Measurements from ENCODE around the gene KRTAP5-10. TPM values are rescaled to one million over a fixed set of nuclear protein-coding genes. Genes with fewer than 3 reads are reported as not detected.
"Not testable (repeated sequence)": the region's sequence is repeated elsewhere in the genome, so short reads cannot be mapped to it uniquely, and the experiment has no call there.

KRTAP5-10 gene
- total RNA-seq, 1 donor from 2014 or later: under 0.01 TPM

DNA sequence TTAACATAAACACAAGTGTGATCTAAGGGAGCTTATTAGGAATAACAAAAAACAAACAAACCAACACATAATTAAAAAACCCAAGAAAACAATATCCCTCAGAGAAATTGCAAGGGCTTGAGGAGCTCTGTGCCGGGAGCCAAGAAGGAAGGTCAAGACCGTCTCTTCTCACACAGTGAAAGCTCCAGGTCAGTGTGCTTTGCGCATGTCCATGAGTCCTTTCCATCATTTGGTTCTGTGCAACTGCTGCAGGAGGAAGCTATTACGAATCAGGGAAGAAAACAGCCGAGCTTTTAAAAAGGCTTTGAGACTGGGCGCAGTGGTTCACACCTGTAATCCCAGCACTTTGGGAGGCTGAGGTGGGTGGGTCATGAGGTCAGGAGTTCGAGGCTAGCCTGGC is 23.0 kb upstream of the KRTAP5-10 start:
- no peak for DNase-seq (ENCODE audit: low read depth in 2 of 2)

DNA sequence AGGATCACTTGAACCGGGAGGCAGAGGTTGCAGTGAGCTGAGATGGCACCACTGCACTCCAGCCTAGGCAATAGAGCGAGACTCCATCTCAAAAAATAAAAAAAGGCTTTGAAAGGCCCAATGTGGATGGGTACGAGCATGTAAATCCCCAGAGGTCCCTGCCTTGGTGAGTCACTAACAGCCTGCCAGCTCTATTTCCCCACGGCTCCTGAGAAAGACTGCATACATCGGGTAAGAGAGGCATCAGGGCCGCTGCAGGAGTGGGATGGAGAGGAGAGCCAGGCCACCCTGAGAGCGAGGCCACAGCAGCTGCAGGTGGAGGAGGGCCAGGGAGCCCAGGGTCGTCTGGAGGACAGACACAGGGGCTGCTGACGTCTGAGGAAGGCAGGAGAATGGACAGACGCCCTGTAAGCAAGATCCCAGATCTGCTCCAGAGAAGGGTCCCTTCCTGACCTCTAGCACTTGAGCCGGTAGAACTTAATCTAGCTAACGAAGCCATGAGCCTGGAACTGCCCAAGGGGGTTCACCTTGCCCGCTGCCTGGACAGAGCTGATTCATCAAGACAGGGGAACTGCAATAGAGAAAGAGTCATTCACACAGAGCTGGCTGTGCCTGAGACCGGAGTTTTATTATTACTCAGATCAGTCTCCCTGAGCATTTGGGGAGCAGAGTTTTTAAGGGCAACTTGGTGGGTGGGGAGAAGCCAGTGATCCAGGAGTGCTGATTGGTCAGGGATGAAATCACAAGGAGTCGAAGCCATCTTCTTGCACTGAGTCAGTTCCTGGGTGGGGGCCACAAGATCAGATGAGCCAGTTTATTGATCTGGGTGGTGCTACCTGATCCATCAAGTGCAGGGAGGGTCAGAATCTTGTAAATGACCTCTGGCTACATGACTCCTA is 22.2 kb upstream of the KRTAP5-10 start:
- no peak for DNase-seq (ENCODE audit: low read depth in 2 of 2)

DNA sequence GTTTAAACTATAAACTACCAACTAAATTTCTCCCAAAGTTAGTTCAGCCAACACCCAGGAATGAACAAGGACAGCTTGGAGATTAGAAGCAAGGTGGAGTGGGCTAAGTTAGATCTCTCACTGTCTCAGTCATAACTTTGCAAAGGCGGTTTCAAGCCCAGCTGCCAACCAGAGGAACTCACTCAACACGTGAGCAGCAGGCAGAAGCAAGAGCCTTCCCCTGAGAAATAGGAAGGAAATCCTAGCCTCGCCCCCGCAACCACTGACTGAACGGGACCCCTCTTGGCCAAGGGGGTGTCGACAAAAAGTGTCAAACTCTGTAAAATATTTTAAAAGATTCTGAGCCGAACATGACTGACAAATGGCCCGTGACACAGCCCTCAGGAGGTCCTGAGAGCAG is 21.5 kb upstream of the KRTAP5-10 start:
- no peak for DNase-seq (ENCODE audit: low read depth in 2 of 2)

DNA sequence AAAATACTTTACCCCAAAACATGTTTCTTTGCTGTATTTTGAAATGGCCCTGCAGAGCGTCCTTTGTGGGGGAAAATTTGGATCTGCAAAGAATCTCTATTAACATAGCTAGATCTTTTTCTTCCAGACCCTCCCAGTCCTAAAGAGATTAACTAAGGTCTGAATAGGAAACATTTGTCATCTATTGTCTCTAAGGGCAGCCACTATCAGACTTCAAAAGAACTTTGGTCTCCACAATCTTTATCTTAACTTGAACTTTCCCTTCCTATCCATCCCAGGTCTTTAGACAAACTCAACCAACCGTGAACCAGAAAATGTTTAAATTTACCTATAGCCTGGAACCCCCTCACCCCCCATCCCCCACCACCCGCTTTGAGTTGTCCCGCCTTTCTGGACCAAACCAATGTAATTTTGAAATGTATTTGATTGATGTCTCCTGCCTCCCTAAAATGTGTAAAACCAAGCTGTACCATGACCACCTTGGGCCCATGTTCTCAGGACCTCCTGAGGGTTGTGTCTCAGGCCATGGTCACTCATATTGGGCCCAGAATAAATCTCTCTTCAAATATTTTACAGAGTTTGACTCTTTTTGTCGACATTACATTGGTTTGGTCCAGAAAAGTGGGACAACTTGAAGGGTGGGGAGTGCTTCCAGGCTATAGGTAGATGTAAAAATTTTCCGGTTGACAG is 20.7 kb upstream of the KRTAP5-10 start:
- DNase-seq (ENCODE audit: low read depth in 2 of 2): no peak

DNA sequence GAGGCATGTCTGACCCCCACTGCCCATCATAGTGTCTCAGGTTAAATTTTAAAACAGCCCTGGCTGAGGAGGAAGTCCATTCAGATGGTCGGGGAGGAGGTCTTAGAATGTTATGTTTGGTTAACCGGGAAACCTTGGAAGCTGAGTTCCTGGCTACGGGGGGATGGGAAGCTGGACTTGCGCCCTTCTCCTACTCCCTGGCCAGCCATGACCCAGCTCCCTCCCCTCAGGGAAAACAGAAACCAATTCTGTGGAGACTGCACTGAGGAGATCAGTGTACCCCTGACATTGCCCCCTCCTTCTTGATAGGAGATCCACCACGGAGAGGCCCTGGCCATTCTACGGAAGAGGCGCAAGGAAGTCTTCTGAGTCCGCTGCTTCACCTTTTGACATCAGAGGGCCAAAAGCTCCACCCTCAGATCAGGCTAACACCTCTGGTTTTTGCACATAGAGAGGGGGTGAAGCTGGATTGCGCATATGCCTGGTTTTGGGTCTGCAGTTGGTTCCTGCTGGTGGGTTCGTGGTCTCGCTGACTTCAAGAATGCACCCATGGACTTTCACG is 19.9 kb upstream of the KRTAP5-10 start:
- DNase-seq (ENCODE audit: low read depth in 2 of 2): no peak

DNA sequence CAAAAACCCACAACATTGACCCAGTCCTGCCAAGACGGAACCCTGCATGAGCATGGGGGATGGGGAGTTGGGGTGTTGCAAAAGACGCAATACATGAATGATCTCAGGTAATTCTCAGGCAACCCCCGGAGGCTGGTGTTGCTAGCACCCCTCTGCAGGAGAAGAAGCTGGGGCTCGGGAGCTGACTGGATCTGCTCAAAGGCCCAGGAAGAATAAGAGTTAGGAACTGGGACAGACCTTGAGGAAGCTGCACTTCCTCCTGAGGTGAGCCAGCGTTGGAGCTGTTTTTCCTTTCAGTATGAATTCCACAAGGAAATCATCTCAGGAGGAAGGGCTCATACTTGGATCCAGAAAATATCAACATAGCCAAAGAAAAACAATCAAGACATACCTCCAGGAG is 17.2 kb upstream of the KRTAP5-10 start, which contains the start of gene KRTAP5-9:
Gene KRTAP5-9 (plus strand): TSS at position 301 of the 400 bp plus-strand sequence. CDS start 238 bp downstream, outside the sequence.
- no peak for DNase-seq (ENCODE audit: low read depth in 2 of 2)

DNA sequence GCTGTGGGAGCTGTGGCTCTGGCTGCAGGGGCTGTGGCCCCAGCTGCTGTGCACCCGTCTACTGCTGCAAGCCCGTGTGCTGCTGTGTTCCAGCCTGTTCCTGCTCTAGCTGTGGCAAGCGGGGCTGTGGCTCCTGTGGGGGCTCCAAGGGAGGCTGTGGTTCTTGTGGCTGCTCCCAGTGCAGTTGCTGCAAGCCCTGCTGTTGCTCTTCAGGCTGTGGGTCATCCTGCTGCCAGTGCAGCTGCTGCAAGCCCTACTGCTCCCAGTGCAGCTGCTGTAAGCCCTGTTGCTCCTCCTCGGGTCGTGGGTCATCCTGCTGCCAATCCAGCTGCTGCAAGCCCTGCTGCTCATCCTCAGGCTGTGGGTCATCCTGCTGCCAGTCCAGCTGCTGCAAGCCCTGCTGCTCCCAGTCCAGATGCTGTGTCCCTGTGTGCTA is 16.6 kb upstream of the KRTAP5-10 start:
- DNase-seq (ENCODE audit: low read depth in 2 of 2): no peak

DNA sequence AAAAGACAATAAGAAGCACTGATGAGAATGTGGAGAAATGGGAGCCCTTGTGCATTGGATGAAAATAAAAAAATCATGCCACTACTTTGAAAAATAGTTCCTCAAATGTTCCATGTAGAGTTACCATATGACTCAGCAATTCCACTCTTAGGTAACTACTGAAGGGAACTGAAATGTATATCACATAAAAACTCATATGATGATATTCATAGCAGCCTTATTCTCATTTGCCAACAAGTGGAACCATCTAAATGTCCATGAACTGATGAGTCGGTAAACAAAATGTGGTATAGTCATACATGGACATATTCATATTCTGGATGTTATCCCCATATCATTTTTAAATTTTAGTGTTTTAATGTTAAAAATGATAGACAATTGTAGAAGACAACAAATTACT is 13.7 kb upstream of the KRTAP5-10 start:
- DNase-seq (ENCODE audit: low read depth in 2 of 2): no peak

DNA sequence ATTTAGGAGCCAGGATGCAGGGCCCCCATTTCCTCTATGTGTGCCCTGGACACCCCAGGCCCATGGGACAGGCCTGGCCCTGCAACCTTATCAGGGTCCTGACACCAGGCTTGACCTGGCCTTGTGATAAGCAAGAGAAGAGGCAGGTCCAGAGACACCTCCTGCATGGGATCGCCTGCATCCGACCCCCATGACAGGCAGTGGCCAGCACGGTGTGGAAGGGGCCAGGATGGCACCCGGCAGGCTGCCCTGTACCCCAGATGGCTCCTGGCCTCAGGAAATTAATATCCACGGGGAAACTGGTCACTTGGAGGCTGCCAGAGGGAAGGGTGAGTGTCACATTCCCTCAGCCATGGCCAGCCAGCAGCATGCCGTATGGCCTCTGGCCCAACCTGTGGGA is 10.4 kb upstream of the KRTAP5-10 start:
- no peak for DNase-seq (ENCODE audit: low read depth in 2 of 2)

DNA sequence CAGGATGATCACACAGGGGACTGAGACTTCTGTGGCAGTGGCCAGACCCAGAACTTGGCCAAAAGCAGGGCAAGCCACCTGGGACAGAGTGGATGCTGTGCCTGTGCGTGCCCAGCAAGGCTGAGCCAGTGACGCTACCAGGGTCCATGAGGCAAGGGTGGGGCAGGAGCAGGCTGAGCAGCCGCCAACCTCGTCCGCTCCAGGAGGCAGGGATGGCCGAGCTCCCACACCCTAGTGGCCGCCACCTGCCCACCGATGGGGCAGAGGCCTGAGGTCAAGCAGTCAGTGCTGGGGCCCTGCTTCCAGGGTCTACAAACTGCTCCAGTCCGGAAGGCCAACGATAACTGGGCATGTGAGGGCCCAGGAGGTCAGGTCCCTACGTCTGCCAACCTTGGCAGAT is 9.9 kb upstream of the KRTAP5-10 start:
- no peak for DNase-seq (ENCODE audit: low read depth in 2 of 2)

DNA sequence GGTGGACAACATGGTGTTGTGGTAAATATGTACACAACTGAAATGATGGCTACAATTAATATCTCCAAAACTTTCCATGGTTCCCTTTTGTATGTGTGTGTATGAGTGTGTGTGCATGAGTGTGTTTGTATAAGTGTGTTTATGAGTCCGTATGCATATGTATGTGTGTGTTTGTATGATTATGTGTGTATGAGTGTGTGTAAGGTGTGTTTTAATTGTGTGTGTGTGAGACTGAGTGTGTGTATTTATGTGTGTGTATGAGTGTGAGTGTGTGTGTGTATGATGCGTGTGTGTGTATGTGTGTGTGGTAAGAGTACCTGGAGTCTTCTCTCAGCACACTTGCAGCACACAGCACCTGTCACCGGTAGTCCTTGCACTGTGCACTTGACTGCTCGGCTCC is 9.3 kb upstream of the KRTAP5-10 start:
- DNase-seq (ENCODE audit: low read depth in 2 of 2): no peak

DNA sequence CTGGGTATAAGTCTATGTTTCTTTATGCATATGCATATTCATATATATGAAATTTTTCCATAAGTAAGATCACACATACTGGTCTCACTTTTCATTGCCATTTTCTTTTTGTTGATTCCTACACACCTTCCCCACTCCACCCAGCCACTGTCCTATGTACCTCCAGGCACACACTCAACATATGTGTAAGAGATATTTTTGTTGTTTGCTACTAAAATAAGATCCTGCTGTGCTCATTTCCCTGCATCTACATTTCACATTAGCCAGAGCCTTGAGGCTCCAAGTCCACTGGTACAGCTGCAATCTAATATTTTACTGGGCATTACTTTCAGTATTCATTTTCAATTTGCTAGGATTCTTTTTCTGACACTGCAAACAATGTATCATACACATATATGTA is 8.1 kb upstream of the KRTAP5-10 start:
- no peak for DNase-seq (ENCODE audit: low read depth in 2 of 2)

DNA sequence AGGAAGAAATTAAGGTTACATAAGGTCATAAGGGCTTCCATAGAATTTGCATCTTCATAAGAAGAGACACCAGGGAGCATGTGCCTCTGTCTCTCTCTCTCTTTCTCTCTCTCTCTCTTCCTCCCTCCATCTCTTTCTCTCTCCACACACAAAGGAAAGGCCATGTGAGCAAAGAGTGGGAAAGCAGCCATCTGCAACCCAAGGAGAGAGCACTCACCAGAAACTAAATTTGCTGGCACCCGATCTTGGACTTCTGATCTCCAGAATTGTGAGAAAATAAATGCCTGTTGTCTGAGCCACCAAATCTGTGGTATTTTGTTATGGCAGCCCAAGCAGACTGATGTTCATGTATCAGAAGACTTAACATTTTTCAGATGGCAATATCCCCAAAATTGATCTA is 6.4 kb upstream of the KRTAP5-10 start:
- no peak for DNase-seq (ENCODE audit: low read depth in 2 of 2)

DNA sequence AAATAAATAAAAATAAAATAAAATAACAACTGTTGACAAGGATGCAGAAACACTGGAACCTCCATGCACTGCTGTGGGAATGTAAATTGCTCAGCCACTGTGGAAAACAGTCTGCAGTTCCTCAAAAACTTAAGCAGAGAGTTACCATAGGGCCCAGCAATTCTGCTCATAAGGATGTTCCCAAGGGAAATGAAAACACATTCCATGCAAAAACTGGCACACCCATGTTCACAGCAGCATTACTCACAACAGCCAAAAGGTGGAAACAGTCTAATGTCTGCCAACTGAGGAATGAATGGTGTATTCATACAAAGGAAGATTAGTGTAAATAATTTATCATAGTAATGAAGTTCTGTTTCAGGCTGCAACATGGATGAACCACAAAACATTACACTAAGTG is 3.2 kb upstream of the KRTAP5-10 start:
- DNase-seq (ENCODE audit: low read depth in 2 of 2): no peak

DNA sequence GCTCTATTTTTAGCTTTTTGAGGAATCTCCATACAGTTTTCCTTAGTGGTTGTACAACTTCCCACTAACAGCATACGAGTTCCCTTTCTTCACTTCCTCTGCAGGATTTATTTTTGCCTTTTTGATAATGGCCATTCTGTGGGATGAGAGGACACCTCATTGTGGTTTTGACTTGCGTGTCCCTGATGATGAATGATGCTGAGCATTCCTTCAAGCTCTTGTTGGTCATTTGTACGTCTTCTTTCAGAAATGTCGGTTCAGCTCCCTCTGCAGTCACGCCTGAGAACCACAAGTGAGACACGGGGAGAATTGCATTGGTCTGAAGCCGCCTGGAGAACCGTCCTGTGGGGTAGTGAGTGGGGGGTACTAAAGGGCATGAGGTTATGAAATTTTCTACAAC is 2.0 kb upstream of the KRTAP5-10 start:
- peak; percentile 71 to 81 for DNase-seq (ENCODE audit: low read depth in 2 of 2)

DNA sequence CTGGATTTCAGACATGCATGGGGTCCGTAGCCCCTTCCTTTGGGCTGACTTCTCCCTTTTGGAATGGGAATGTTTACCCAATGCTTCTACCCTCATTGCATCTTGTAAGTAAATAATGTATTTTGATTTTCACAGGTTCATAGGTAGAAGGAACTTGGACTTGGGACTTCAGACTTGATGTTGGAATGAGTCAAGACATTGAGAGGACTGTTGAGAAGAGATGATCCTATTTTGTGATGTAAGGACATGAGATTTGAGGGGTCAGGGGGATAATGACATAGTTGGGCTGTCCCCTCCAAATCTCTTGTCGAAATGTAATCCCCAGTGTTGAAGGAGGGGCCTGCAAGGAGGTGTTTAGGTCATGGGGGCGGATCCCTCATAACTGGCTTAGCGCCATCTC is 933 bp upstream of the KRTAP5-10 start:
- no peak for DNase-seq (ENCODE audit: low read depth in 2 of 2)

DNA sequence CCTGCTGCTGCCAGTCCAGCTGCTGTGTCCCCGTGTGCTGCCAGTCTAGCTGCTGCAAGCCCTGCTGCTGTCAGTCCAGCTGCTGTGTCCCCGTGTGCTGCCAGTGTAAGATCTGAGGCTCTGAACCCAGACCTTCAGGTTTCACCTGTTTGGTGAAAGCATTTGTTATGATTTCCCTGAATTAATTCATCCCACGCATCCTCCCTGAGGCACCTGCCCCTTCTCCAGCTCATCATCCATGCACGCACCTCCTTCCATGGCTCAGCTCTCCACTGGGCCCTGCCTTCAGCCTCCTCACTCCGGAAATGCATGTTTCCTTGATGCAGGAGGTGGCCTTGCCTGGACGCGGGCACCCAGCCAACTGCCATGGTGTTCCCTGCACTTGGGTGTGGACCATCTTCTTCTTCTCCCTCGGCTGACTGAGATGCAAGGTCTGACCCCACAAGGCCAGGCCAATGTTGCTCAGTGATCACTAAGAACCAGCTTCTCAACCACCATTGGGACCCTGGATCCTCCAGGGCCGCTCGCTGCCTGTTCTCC is 788 bp downstream of the KRTAP5-10 start:
- DNase-seq (ENCODE audit: low read depth in 2 of 2): peak in 1 of 2 donors; percentile 15

DNA sequence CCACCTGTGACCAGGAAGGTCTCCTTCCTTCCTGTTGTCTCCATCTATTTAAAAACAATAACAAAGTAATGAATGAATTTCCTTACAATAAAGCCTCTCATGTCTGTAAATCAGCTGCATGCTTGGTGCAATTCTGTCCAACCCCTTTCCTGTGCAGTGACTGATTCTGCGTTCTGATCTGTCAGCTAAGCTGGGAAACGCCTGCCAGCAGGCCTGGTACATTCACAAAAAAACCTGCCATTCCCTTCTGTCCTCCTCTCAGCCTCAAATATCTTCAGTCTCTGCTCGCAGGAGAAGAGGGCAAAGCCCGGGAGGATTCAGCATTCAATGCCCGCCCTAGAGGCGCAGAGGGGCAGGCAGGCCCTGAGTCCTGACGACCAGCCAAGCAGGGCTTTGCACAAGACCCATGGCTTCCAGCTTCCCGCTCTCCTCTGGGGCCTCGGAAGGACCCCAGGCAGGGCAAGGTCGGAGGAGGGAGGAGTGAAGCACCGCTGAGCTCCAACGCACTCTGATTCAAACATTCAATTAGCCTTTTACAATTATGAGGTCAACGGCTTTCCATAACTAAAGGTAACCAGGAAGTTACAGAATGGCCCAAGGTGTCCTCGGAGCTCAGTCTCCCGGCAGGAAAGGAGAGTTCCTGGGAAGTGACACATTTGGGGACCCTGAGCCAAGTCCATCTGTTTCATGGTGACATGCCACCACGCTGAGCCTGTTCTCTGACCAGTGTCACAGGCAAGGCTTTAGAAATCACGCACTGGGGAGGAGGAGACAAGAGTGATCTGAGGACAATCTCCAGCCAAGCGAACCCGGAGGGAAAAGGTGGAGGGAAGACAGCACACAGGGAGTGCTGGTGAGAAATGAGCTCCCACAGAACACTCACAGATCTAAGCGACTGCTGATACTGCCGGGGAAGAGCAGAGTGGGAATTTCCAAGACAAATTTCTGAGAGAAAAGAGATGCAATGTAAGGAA is 1.6 kb downstream of the KRTAP5-10 start:
- not testable (repeated sequence) for DNase-seq (ENCODE audit: low read depth in 2 of 2)

DNA sequence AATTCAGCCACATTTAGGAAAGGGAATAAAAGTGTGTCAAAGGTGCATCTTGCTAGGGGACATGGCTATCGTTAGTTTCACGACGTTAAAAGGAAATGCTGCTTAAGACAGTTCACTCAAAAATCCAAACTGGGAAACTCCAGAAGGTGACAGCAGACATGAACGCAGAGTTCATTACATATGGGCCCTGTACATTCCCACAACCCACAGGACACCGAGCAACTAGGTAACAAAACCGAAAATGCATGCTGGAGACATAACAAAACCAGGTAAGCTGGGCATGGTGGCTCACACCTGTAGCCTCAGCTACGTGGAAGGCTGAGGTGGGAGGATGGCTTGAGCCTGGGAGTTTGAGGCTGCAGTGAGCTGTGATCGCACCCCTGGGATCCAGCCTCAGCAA is 2.3 kb downstream of the KRTAP5-10 start:
- DNase-seq (ENCODE audit: low read depth in 2 of 2): not testable (repeated sequence)

DNA sequence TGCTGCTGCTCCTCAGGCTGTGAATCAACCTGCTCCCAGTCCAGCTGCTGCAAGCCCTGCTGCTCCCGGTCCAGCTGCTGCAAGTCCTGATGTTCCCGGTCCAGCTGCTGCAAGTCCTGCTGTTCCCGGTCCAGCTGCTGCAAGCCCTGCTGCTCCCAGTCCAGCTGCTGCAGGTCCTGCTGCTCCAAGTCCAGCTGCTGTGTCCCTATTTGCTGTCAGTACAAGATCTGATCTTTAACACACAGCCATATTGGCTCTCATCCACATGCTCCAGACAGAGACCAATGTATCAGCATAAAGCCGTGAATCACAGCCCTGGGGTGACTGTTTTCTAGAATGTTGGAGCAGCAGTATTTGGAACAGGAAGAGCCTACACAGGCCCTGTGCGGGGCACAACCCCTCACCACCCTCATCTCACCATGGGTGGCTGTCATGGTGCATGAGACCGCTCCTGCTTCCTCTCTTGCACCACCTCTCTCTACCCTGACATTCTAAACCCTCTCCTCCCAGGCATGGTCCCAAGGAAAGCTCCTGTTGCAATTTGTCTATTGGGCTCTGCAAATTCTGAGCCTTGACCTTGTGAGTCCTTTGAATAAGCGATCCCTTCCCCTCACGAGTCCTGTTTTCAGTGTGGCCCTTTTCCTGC is 3.5 kb downstream of the KRTAP5-10 start:
- no peak for DNase-seq (ENCODE audit: low read depth in 2 of 2)
